Karpas-422 (cell line): Measurements from ENCODE around the gene PCCA. TPM values are rescaled to one million over a fixed set of nuclear protein-coding genes. Genes with fewer than 3 reads are reported as not detected.

Experiments
- DNase-seq: peaks from one replicate; pipeline ENCODE4 v3.0.0-alpha.2; 2015
- H2AFZ ChIP-seq: fragments of 200-600 bp; sonication (generic); 2 replicates; pipeline ENCODE4 v1.6.1; 2014; ENCODE audit warnings: antibody characterized with exemption, low read length, mixed read lengths
- H3K27ac ChIP-seq: fragments of 200-600 bp; sonication (generic); 2 replicates; pipeline ENCODE4 v1.5.1; 2014; ENCODE audit warnings: mild to moderate bottlenecking, low read length, moderate library complexity
- H3K27me3 ChIP-seq: fragments of 200-600 bp; sonication (generic); 2 replicates; pipeline ENCODE4 v1.6.1; 2014; ENCODE audit warnings: low read length, mixed read lengths
- H3K36me3 ChIP-seq: fragments of 200-600 bp; sonication (generic); 2 replicates; pipeline ENCODE4 v1.6.1; 2014; ENCODE audit warnings: low read length, mixed read lengths; ENCODE audit not compliant: insufficient read depth
- H3K4me1 ChIP-seq: fragments of 200-600 bp; sonication (generic); 2 replicates; pipeline ENCODE4 v1.6.1; 2014; ENCODE audit warnings: mild to moderate bottlenecking, low read length, mixed read lengths
- H3K4me2 ChIP-seq: fragments of 200-600 bp; sonication (generic); 2 replicates; pipeline ENCODE4 v1.6.1; 2014; ENCODE audit warnings: low read length, low read depth, mild to moderate bottlenecking; ENCODE audit not compliant: poor library complexity, severe bottlenecking
- H3K4me3 ChIP-seq: fragments of 200-600 bp; sonication (generic); 2 replicates; pipeline ENCODE4 v1.5.1; 2014; ENCODE audit warnings: mild to moderate bottlenecking, antibody characterized with exemption, low read length, mixed read lengths
- H3K79me2 ChIP-seq: fragments of 200-600 bp; sonication (generic); 2 replicates; pipeline ENCODE4 v1.6.1; 2014; ENCODE audit warnings: mild to moderate bottlenecking, low read length, mixed read lengths
- H3K9ac ChIP-seq: fragments of 200-600 bp; sonication (generic); 2 replicates; pipeline ENCODE4 v1.6.0; 2014; ENCODE audit warnings: low read length
- H3K9me2 ChIP-seq: fragments of 200-600 bp; sonication (generic), shearing (Covaris generic); replicated peaks from 2 replicates; pipeline ENCODE4 v1.6.0; 2014; ENCODE audit warnings: mild to moderate bottlenecking, low read length, moderate library complexity; ENCODE audit not compliant: insufficient read depth
- H3K9me3 ChIP-seq: fragments of 300-700, 200-600 bp; sonication (generic); 2 replicates; pipeline ENCODE4 v1.6.1; 2014; ENCODE audit warnings: low read length, mixed read lengths
- H4K20me1 ChIP-seq: fragments of 200-600 bp; sonication (generic); 2 replicates; pipeline ENCODE4 v1.6.1; 2014; ENCODE audit warnings: mild to moderate bottlenecking, antibody characterized with exemption, low read length, low read depth; ENCODE audit not compliant: insufficient read depth
- total RNA-seq: library from RNA; depleted of rRNA; stranded (reverse); fragments of >200 nt; shearing (Covaris generic); gene quantifications from 2 replicates; pipeline ENCODE4 v1.2.3, GENCODE V29; 2014; ENCODE audit warnings: low replicate concordance

Gene PCCA
- total RNA-seq, 1 experiment from 2014 or later = 7.0 TPM

DNA sequence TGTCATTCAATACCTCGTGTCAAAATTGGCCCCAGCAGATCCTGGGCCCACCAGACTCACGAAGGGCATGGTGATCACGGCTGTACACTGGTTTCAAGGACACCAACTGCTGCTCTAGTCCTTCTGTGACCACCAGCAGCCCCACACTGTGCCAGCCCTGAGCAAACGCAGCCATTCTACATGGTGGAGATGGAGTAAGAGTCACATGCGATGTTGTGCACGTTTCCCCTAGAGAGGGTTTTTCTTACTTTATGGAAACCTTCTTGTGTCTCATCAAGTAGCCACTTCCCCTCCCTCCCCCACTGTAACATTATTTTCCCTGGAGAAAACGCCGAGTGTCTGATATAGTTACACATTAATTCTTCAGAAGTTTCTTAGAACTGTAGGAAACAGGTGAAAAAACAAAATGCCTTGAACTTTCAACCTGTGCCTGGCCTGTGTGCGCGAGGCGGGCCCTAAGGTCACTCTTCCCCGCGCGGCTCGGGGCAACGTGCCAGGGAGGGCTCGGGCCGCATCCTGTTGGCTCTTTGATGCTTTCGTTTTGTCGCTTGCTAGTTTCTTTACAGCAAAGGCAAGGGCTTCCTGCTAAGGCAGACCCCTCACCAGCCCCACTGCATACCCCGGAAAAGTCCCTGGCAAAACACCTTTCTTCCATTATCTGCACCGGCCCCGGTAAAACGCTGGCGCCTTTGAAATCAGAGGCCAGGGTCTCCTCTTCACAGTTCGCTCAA is 455.1 kb downstream of the PCCA start:
- DNase-seq = no peak
- no peak overlapping the region for H3K9ac ChIP-seq
- peak overlapping the region; percentile 8 for H3K4me2 ChIP-seq
- no peaks in the 10 kb centered on the region for H4K20me1 ChIP-seq
- no peaks in the 10 kb centered on the region for H3K36me3 ChIP-seq
- H3K79me2 ChIP-seq = no peaks in the 10 kb centered on the region
- no peak overlapping the region for H2AFZ ChIP-seq
- no peaks in the 10 kb centered on the region for H3K9me2 ChIP-seq
- H3K9me3 ChIP-seq = no peaks in the 10 kb centered on the region
- H3K27me3 ChIP-seq = no peaks in the 10 kb centered on the region
- no peak overlapping the region for H3K27ac ChIP-seq
- no peak overlapping the region for H3K4me3 ChIP-seq
- peaks cover 39% of the 10 kb centered on the region for H3K4me1 ChIP-seq

DNA sequence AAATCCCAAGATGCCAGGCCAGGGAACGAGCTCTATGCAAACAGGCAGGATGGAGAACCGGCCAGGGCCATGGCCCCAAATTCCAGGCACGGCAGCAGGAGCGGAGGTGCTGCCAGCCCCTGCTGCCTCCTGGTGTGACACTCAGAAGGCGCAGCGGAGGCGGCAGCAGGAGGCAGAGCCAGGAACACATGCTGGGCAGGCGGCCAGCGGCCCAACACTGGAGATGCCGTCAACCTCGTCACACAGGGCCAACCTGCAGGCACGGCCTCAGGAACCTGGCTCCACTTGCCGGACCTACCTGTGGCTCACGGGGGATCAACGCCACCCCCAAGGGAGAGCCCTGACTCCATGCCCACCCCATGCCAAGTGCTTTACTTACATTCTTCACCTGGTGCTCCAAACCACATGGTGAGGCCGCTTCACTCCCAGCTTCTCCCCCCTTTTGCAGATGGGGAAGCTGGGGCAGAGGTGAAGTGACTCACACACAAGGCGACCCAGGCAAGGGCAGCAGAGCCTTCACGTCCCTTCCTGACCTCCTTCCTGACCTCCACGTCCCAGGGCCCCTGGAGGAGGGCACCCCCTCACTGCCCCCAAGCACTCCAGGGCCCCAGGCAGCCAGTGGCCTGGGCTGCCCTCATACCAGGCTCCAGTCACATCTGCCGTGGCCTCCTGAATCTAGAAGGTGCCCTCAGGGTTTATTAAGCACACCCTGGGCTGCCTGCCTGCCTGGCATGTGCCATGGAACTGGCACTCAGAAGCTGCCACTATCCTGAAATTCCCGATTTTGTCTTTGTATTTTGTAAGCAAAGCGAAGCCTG is 456.2 kb downstream of the PCCA start:
- Histone ChIP-seq H2AFZ (no peak overlapping the region), H3K4me2 (no peak overlapping the region), H3K9me2 (no peaks in the 10 kb centered on the region)

DNA sequence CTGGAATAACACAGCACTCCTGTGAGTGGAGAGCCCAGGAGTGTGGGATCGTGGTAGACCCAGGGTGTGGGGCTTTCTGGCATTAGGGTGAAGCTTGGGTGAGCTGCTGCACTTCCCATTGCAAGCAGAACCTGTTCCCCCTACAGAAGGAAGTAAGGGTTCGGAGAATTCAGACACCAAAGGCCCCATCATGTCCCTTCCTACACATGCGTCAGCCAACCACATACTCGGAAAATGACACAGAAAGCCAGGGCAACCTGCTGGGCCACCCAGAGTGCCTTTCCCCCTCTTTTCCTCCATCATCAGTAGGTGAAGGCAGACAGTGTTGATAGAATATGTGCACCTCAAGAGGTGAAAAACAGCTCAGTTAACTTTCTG is 456.8 kb downstream of the PCCA start:
- no peaks in the 10 kb centered on the region for H3K36me3 ChIP-seq
- no peaks in the 10 kb centered on the region for H3K9me2 ChIP-seq
- H3K4me2 ChIP-seq = no peak overlapping the region
- no peaks in the 10 kb centered on the region for H4K20me1 ChIP-seq
- no peak overlapping the region for H3K27ac ChIP-seq
- no peaks in the 10 kb centered on the region for H3K27me3 ChIP-seq
- H2AFZ ChIP-seq = no peak overlapping the region
- no peak overlapping the region for H3K9ac ChIP-seq
- DNase-seq = no peak
- peaks cover 39% of the 10 kb centered on the region for H3K4me1 ChIP-seq
- no peaks in the 10 kb centered on the region for H3K79me2 ChIP-seq
- H3K4me3 ChIP-seq = no peak overlapping the region
- no peaks in the 10 kb centered on the region for H3K9me3 ChIP-seq

More for the DNA sequence above, 456.2 kb downstream of the PCCA start:
- H3K27me3 ChIP-seq = no peaks in the 10 kb centered on the region
- no peak overlapping the region for H3K9ac ChIP-seq
- no peaks in the 10 kb centered on the region for H3K79me2 ChIP-seq
- DNase-seq = no peak
- H3K9me3 ChIP-seq = no peaks in the 10 kb centered on the region
- no peak overlapping the region for H3K27ac ChIP-seq
- no peaks in the 10 kb centered on the region for H4K20me1 ChIP-seq
- no peaks in the 10 kb centered on the region for H3K36me3 ChIP-seq
- no peak overlapping the region for H3K4me3 ChIP-seq
- peaks cover 39% of the 10 kb centered on the region for H3K4me1 ChIP-seq

GRCh38 chr13:100546713-100547405 is 458.0 kb downstream of the PCCA start:
- Histone ChIP-seq H3K79me2 (no peaks in the 10 kb centered on the region), H2AFZ (no peak overlapping the region), H4K20me1 (no peaks in the 10 kb centered on the region), H3K9ac (no peak overlapping the region), H3K4me2 (no peak overlapping the region), H3K36me3 (no peaks in the 10 kb centered on the region), H3K4me1 (peaks cover 33% of the 10 kb centered on the region), H3K9me2 (no peaks in the 10 kb centered on the region), H3K27ac (no peak overlapping the region), H3K27me3 (no peaks in the 10 kb centered on the region), H3K4me3 (no peak overlapping the region), H3K9me3 (no peaks in the 10 kb centered on the region)
- DNase-seq = no peak

DNA sequence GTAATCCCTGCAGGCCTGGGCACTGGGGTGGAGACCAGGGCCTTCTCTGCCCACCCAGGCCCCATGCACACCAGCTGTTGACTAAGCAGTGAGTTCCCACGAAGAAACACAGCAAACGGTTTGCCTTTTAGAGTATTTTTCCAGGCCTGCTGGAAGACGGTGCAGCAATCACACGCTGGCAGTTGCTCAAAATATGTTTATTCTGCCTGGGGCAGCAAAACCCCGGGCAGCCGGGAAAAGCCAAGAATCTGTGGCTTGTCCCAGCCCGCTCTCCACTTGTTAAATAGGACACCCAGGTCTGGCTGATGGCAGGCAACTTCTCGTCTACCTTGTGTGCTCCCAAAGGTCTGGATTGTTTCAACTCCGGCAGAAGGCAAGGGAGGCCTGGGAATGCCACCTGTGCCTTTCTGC is 458.9 kb downstream of the PCCA start:
- Histone ChIP-seq H3K27me3 (no peaks in the 10 kb centered on the region), H2AFZ (no peak overlapping the region), H3K4me3 (no peak overlapping the region), H3K4me1 (peaks cover 23% of the 10 kb centered on the region), H3K9me3 (no peaks in the 10 kb centered on the region), H3K9me2 (no peaks in the 10 kb centered on the region), H3K36me3 (no peaks in the 10 kb centered on the region), H3K27ac (no peak overlapping the region), H3K9ac (no peak overlapping the region), H3K4me2 (no peak overlapping the region), H4K20me1 (no peaks in the 10 kb centered on the region), H3K79me2 (no peaks in the 10 kb centered on the region)
- DNase-seq = no peak

GRCh38 chr13:100549316-100549715 is 460.4 kb downstream of the PCCA start:
- DNase-seq = no peak
- Histone ChIP-seq H3K4me2 (no peak overlapping the region), H3K4me3 (no peak overlapping the region), H3K36me3 (no peaks in the 10 kb centered on the region), H2AFZ (no peak overlapping the region), H3K27ac (no peak overlapping the region), H3K9ac (no peak overlapping the region), H3K9me3 (no peaks in the 10 kb centered on the region), H3K9me2 (no peaks in the 10 kb centered on the region), H3K4me1 (peaks cover 8% of the 10 kb centered on the region), H3K27me3 (no peaks in the 10 kb centered on the region), H4K20me1 (no peaks in the 10 kb centered on the region), H3K79me2 (no peaks in the 10 kb centered on the region)

GRCh38 chr13:100552755-100553154 is 463.9 kb downstream of the PCCA start:
- no peak overlapping the region for H3K4me3 ChIP-seq
- H3K36me3 ChIP-seq = no peaks in the 10 kb centered on the region
- H3K27ac ChIP-seq = no peak overlapping the region
- H4K20me1 ChIP-seq = no peaks in the 10 kb centered on the region
- no peak for DNase-seq
- no peaks in the 10 kb centered on the region for H3K9me3 ChIP-seq
- H3K9ac ChIP-seq = no peak overlapping the region
- H3K9me2 ChIP-seq = no peaks in the 10 kb centered on the region
- H3K27me3 ChIP-seq = no peaks in the 10 kb centered on the region
- H3K4me1 ChIP-seq = no peaks in the 10 kb centered on the region
- no peak overlapping the region for H2AFZ ChIP-seq
- no peak overlapping the region for H3K4me2 ChIP-seq
- no peaks in the 10 kb centered on the region for H3K79me2 ChIP-seq

GRCh38 chr13:100559886-100560285 is 471.0 kb downstream of the PCCA start:
- Histone ChIP-seq H3K9me3 (no peaks in the 10 kb centered on the region), H3K79me2 (no peaks in the 10 kb centered on the region), H4K20me1 (no peaks in the 10 kb centered on the region), H3K9ac (no peak overlapping the region), H3K4me2 (no peak overlapping the region), H3K9me2 (no peaks in the 10 kb centered on the region), H3K4me3 (no peak overlapping the region), H3K27me3 (no peaks in the 10 kb centered on the region), H3K4me1 (peaks cover 4% of the 10 kb centered on the region; the same call in 1 of the 2 replicates), H3K27ac (no peak overlapping the region), H2AFZ (no peak overlapping the region), H3K36me3 (no peaks in the 10 kb centered on the region)
- no peak for DNase-seq
